GM12878 (cell line): Measurements from ENCODE around the gene DNMT3B. TPM values are rescaled to one million over a fixed set of nuclear protein-coding genes. Genes with fewer than 3 reads are reported as not detected.

ENCODE experiments used
- ATAC-seq: fragments of 200-7000 bp; cut with Tn5 transposase; 3 replicates; pipeline ENCODE4 v1.9.1; 2020; ENCODE audit warnings: mild to moderate bottlenecking, moderate library complexity
- BruUV-seq: library from RNA; stranded (reverse); fragments of 400-500 nt; replicated peaks from 2 replicates; lab custom pipeline; 2021; lab: Mats Ljungman, UMichigan
- CTCF ChIA-PET: fragments of 300-600 bp; sonication (Branson Sonifier 250); formaldehyde crosslinking; extraction: SDS; loops from one replicate; lab custom pipeline; 2021; ENCODE audit warnings: inconsistent platforms; lab: Yijun Ruan, JAX
- POLR2A ChIA-PET: fragments of 350-600 bp; formaldehyde crosslinking; extraction: SDS; loops from one replicate; lab custom pipeline; 2021; ENCODE audit warnings: inconsistent platforms; lab: Charles Lee
- RAD21 ChIA-PET: fragments of 300-600 bp; sonication (Branson Sonifier 250); formaldehyde crosslinking; loops from one replicate; lab custom pipeline; 2023; ENCODE audit warnings: antibody characterized with exemption; ENCODE audit not compliant: unreplicated experiment; lab: Charles Lee
- SMC1A ChIA-PET: fragments of 300-600 bp; sonication (Branson Sonifier 250); formaldehyde crosslinking; loops from one replicate; lab custom pipeline; 2023; ENCODE audit not compliant: unreplicated experiment, uncharacterized antibody; lab: Charles Lee
- DNase-seq: peaks from one replicate; pipeline ENCODE4 v3.0.0-alpha.2; 2011; ENCODE audit warnings: low read depth, low spot score
- FAIRE-seq: peaks from 3 replicates; lab custom pipeline; 2011; peaks lifted over from hg19 to GRCh38; lab: Jason Lieb, UNC
- H2AFZ ChIP-seq: 2 replicates; pipeline ENCODE4 v1.6.0; 2011; ENCODE audit warnings: low read depth, low read length, control low read depth; ENCODE audit not compliant: control insufficient read depth
- H3K27ac ChIP-seq: 2 replicates; pipeline ENCODE4 v1.5.1; 2011; ENCODE audit warnings: control low read depth; ENCODE audit not compliant: control insufficient read depth, insufficient read depth
- H3K27me3 ChIP-seq, 2 experiments: replicated peaks in 1 of 2; 2 replicates each; pipeline versions ENCODE4 v1.6.0 to v1.6.1; 2011; ENCODE audit warnings: low read length in 1 of 2; ENCODE audit not compliant: control insufficient read depth in 2 of 2, insufficient read depth in 2 of 2
- H3K36me3 ChIP-seq, 2 experiments: 2 replicates each; pipeline ENCODE4 v1.5.1; 2011; ENCODE audit warnings: low read length in 1 of 2; ENCODE audit not compliant: control insufficient read depth in 2 of 2, insufficient read depth in 2 of 2
- H3K4me1 ChIP-seq: 2 replicates; pipeline ENCODE4 v1.6.1; 2011; ENCODE audit warnings: mild to moderate bottlenecking, low read length, moderate library complexity, mixed read lengths; ENCODE audit not compliant: control insufficient read depth, insufficient read depth
- H3K4me2 ChIP-seq: 2 replicates; pipeline ENCODE4 v1.6.0; 2011; ENCODE audit warnings: control low read depth; ENCODE audit not compliant: control insufficient read depth, insufficient read depth
- H3K4me3 ChIP-seq: fragments of 200-600 bp; sonication (generic); 2 replicates; pipeline ENCODE4 v1.5.1; 2016
- H3K79me2 ChIP-seq: 2 replicates; pipeline ENCODE4 v1.6.0; 2011; ENCODE audit warnings: low read length; ENCODE audit not compliant: control insufficient read depth, insufficient read depth
- H3K9ac ChIP-seq: 2 replicates; pipeline ENCODE4 v1.8.0; 2011; ENCODE audit warnings: low read length, control low read depth, mixed read lengths; ENCODE audit not compliant: control insufficient read depth, insufficient read depth
- H3K9me3 ChIP-seq: replicated peaks from 3 replicates; pipeline ENCODE4 v1.5.1; 2011; ENCODE audit warnings: mild to moderate bottlenecking, low read length; ENCODE audit not compliant: control insufficient read depth, insufficient read depth
- H4K20me1 ChIP-seq: 2 replicates; pipeline ENCODE4 v1.6.0; 2011; ENCODE audit not compliant: control insufficient read depth, insufficient read depth
- CHD2 ChIP-seq: IDR thresholded peaks from 2 replicates; pipeline ENCODE4 v1.6.1; 2011; ENCODE audit warnings: low read depth, low read length, improper control_type of control experiment, borderline replicate concordance
- CREB1 ChIP-seq: IDR thresholded peaks from 2 replicates; pipeline ENCODE4 v1.6.1; 2012; ENCODE audit warnings: low read depth, mild to moderate bottlenecking, inconsistent platforms
- IKZF1 ChIP-seq: fragments of 450-650 bp; conservative IDR thresholded peaks from 2 replicates; pipeline ENCODE4 v1.6.1; 2017; ENCODE audit warnings: antibody characterized with exemption, mild to moderate bottlenecking
- MEF2A ChIP-seq: IDR thresholded peaks from 2 replicates; pipeline ENCODE4 v1.6.1; 2011; ENCODE audit warnings: low read depth, mild to moderate bottlenecking, low read length, moderate library complexity; ENCODE audit not compliant: insufficient read depth
- MEF2B ChIP-seq: fragments of 450-650 bp; IDR thresholded peaks from 2 replicates; pipeline ENCODE4 v1.6.1; 2018; ENCODE audit warnings: mild to moderate bottlenecking, moderate library complexity; ENCODE audit not compliant: partially characterized antibody, poor library complexity, severe bottlenecking
- NKRF ChIP-seq: fragments of 450-650 bp; conservative IDR thresholded peaks from 2 replicates; pipeline ENCODE4 v1.6.1; 2017; ENCODE audit warnings: mild to moderate bottlenecking, moderate library complexity
- SMC3 ChIP-seq: IDR thresholded peaks from 2 replicates; pipeline ENCODE4 v1.6.1; 2011; ENCODE audit warnings: low read length, improper control_type of control experiment, borderline replicate concordance
- YY1 ChIP-seq: IDR thresholded peaks from 2 replicates; pipeline ENCODE4 v1.6.1; 2011; ENCODE audit warnings: low read depth, mild to moderate bottlenecking, low read length
- ZNF24 ChIP-seq: fragments of 450-650 bp; IDR thresholded peaks from 2 replicates; pipeline ENCODE4 v1.6.1; 2017; ENCODE audit warnings: antibody characterized with exemption, mild to moderate bottlenecking
- ZNF687 ChIP-seq: fragments of 450-650 bp; IDR thresholded peaks from 2 replicates; pipeline ENCODE4 v1.6.1; 2017; ENCODE audit warnings: mild to moderate bottlenecking, moderate library complexity
- WGBS: methylation state at CpG from one replicate; pipeline ENCODE4 v1.1.6; 2016; ENCODE audit warnings: low lambda C conversion rate; ENCODE audit not compliant: insufficient replicate concordance, insufficient coverage; ENCODE audit errors: missing lambda C conversion rate; 5-methylcytosine and 5-hydroxymethylcytosine counted together
- in situ Hi-C: fragments of 300-500 bp; cut with MboI; formaldehyde crosslinking; loops from 9 replicates; pipeline ENCODE4 v1.14.3; 2018; ENCODE audit warnings: mixed read lengths
- intact Hi-C: fragments of 100-400 bp; cut with micrococcal nuclease; formaldehyde crosslinking; loops from one replicate; pipeline ENCODE4 v1.14.2; 2022; ENCODE audit not compliant: unreplicated experiment
- polyA plus RNA-seq, 11 experiments: library from polyadenylated mRNA; depleted of rRNA in 4 of 11; unstranded in 6 of 11; stranded (reverse) in 5 of 11; fragments of >200 nt; fragmentation: Nextera tagmentation in 4 of 11; fragmentation: Illumina TruSeq in 1 of 11; extraction: Ambion mirVana in 4 of 11; extraction: Trizol in 1 of 11; gene quantifications; 1 replicate in 1 of 11; 2 replicates in 10 of 11; pipeline versions ENCODE4 v1.2.1 to v1.2.3, GENCODE V29; 2011 to 2016; ENCODE audit warnings: inconsistent platforms in 2 of 11, missing spikeins in 2 of 11, low read depth in 1 of 11
- total RNA-seq, 4 experiments: library from RNA; depleted of rRNA in 3 of 4; stranded (reverse); fragments of >200 nt in 3 of 4; fragmentation: Illumina TruSeq in 1 of 4; extraction: Trizol in 1 of 4; gene quantifications; 2 replicates each; pipeline versions ENCODE4 v1.2.1 to v1.2.3, GENCODE V29; 2013 to 2021

DNMT3B gene
- total and polyA plus RNA-seq, 10 of the 15 experiments (the other 5 are each of a cell fraction or from before 2014, with no cell fraction given): 0.23 to 1.9 (median 1.1) TPM

GRCh38 chr20:32809907-32810306 is 47.7 kb downstream of the DNMT3B start:
- in situ Hi-C loops: no loop called here
- no peak for DNase-seq
- BruUV-seq: no TSS peak
- ChIA-PET SMC1A (interaction anchor here (0.6 to 0.7 kb wide), 2 partner anchors 15 to 366 kb away, joined by 3 read pairs; no protein-coding TSS in a partner anchor), RAD21 (no interaction called here), CTCF (interaction anchor here (1.7 kb wide), 1 partner anchor 20 kb away, joined by 7 read pairs; no protein-coding TSS in a partner anchor), POLR2A (no interaction called here)
- H3K4me3 ChIP-seq: no peak overlapping the region
- whole genome bisulfite sequencing: 88% methylated on average over 4 of the region's 4 CpGs
- H3K9ac ChIP-seq: no peak overlapping the region
- no peaks in the 10 kb centered on the region for H3K9me3 ChIP-seq
- no peak overlapping the region for H2AFZ ChIP-seq
- no peaks in the 10 kb centered on the region; a peak in 1 of 4 replicates for H3K27me3 ChIP-seq
- ATAC-seq: no peak
- H3K4me2 ChIP-seq: no peak overlapping the region
- no peak for FAIRE-seq
- intact Hi-C loops: no loop called here
- no peaks in the 10 kb centered on the region for H3K36me3 ChIP-seq
- no peaks in the 10 kb centered on the region for H4K20me1 ChIP-seq
- H3K79me2 ChIP-seq: no peaks in the 10 kb centered on the region
- H3K4me1 ChIP-seq: peaks cover 2% of the 10 kb centered on the region; the same call in 1 of the 2 replicates
- TF ChIP-seq MEF2A (no peak), ZNF24 (no peak), MEF2B (no peak), NKRF (no peak), CHD2 (no peak), CREB1 (no peak), IKZF1 (no peak), SMC3 (no peak), ZNF687 (no peak), YY1 (no peak)
- no peak overlapping the region for H3K27ac ChIP-seq
